ENCODE results near the gene MSL3B.
"Not testable (repeated sequence)": the region's sequence is repeated elsewhere in the genome, so short reads cannot be mapped to it uniquely, and the experiment has no call there.

Gene MSL3B

DNA sequence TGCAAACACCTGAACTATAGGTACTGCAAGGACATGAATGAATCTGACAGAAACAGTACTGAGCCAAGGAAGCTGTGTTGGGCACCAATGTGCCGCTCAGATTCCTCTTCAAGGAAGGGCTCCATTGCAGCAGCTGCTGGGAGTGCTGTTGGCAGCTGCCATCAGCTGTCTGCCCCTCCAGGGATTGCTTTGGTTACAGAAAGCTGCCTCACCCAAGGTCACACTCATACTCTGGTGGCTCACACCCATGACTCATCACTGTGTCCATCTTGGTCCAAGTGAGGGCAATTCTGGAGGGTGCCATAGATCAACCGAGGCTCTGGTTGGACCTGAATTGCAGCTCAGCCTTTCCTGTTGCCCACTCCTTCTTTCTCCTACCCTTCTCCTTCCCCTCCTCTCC lies 24.6 kb upstream of the MSL3B start:
- no peak for FAIRE-seq
- TF ChIP-seq POLR2AphosphoS5 (IDR thresholded peaks at IDR 0.05; ENCODE audit: low read depth, low read length), result no peak
- no peak for TF ChIP-seq SPI1 (IDR thresholded peaks at IDR 0.05; ENCODE audit: low read depth, low read length)
- no peak for TF ChIP-seq TAF1 (IDR thresholded peaks at IDR 0.05; ENCODE audit: low read depth, low read length)
- no peak for DNase-seq (ENCODE audit: insufficient read length, low spot score)

DNA sequence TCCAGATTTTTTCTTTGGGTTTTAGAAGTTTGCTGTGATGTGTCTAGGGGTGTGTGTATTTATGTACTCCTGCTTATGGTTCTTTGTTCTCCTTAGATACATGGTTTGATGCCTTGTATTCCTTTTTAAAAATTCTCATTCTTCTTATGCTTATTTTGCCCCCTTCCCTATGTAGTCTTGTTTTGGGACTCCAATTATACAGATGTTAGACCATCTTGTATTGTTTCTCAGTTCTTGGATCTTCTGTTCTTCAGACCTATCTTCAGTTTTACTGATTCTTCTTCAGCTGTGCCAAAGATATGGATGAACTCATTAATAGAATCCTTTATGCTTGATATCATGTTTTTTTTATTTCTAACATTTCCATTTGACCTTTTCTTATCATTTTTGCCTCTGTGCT lies 14.2 kb upstream of the MSL3B start:
- DNase-seq (ENCODE audit: insufficient read length, low spot score), result no peak
- FAIRE-seq, result no peak
- TF ChIP-seq POLR2AphosphoS5 (IDR thresholded peaks at IDR 0.05; ENCODE audit: low read depth, low read length), result no peak
- no peak for TF ChIP-seq SPI1 (IDR thresholded peaks at IDR 0.05; ENCODE audit: low read depth, low read length)
- TF ChIP-seq POLR2A (IDR thresholded peaks at IDR 0.05; ENCODE audit: low read depth, low read length), result no peak
- TF ChIP-seq TAF1 (IDR thresholded peaks at IDR 0.05; ENCODE audit: low read depth, low read length), result no peak
- TF ChIP-seq POU2F2 (IDR thresholded peaks at IDR 0.05; ENCODE audit: low read depth, low read length), result no peak
- no peak for TF ChIP-seq PAX5 (IDR thresholded peaks at IDR 0.05; ENCODE audit: insufficient read depth, low read length, severe bottlenecking)

DNA sequence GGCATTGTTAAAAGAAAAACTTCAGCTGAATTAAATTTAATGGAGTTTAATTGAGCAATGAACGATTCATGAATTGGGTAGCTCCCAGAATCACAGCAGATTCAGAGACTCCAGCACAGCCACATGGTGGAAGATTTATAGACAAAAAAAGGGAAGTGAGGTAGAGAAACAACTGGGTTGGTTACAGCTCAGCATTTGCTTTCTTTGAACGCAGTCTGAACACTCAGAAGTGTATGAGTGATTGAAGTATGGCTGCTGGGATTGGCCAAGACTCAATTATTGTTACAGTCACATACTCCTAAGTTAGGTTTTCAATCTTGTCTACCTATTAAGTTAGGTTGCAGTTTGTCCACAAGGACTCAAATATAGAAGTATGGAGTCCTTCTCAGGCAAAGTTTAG lies 3.9 kb upstream of the MSL3B start:
- DNase-seq (ENCODE audit: insufficient read length, low spot score), result not testable (repeated sequence)
- FAIRE-seq, result peak; percentile 60
- TF ChIP-seq SPI1 (IDR thresholded peaks at IDR 0.05; ENCODE audit: low read depth, low read length), result peak; percentile 88

DNA sequence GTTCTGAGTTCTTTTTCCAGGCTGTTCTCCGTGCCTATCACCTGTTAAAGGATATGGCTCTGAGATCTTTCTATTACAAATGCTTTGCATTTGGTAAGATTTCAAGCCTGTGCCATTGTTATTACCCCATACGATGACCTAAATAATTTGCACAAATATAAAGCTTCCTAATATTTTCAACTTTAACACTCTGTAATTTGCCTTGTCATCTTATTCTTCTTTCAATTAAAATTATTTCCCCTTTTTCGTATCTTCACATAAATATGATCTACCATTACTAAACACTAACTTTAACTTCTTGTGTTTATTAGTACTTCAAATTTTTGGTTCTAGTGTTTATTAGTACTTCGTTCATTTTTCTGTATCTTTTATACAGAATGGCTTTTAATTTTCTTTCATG lies 3.2 kb upstream of the MSL3B start:
- no peak for TF ChIP-seq POLR2A (IDR thresholded peaks at IDR 0.05; ENCODE audit: low read depth, low read length)
- no peak for TF ChIP-seq PAX5 (IDR thresholded peaks at IDR 0.05; ENCODE audit: insufficient read depth, low read length, severe bottlenecking)
- no peak for TF ChIP-seq POU2F2 (IDR thresholded peaks at IDR 0.05; ENCODE audit: low read depth, low read length)
- TF ChIP-seq POLR2AphosphoS5 (IDR thresholded peaks at IDR 0.05; ENCODE audit: low read depth, low read length), result no peak
- TF ChIP-seq SPI1 (IDR thresholded peaks at IDR 0.05; ENCODE audit: low read depth, low read length), result no peak
- TF ChIP-seq TAF1 (IDR thresholded peaks at IDR 0.05; ENCODE audit: low read depth, low read length), result no peak
- FAIRE-seq, result no peak
- no peak for DNase-seq (ENCODE audit: insufficient read length, low spot score)

DNA sequence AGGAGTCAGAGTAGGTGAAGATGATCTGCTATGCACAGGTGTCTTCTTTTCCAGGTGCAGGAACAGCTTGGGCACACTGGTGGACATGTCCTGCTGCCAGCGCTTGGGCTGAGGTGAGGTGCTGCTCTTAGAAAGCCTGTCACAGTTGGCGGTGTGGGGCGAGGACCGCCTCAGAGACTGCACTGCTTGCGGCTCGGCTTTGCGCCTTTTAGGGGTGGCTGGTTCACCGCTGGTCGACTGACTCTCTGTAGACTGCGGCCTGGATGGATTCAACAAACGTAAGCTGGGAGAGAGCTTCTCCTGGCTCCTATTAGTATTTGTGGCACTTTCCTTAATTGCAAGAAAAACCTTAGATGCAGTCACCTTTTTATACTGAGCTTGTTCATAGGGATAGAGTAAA lies 1.7 kb downstream of the MSL3B start:
- no peak for TF ChIP-seq TAF1 (IDR thresholded peaks at IDR 0.05; ENCODE audit: low read depth, low read length)
- TF ChIP-seq PAX5 (IDR thresholded peaks at IDR 0.05; ENCODE audit: insufficient read depth, low read length, severe bottlenecking), result no peak
- TF ChIP-seq POU2F2 (IDR thresholded peaks at IDR 0.05; ENCODE audit: low read depth, low read length), result no peak
- TF ChIP-seq POLR2A (IDR thresholded peaks at IDR 0.05; ENCODE audit: low read depth, low read length), result no peak
- no peak for TF ChIP-seq POLR2AphosphoS5 (IDR thresholded peaks at IDR 0.05; ENCODE audit: low read depth, low read length)
- no peak for TF ChIP-seq SPI1 (IDR thresholded peaks at IDR 0.05; ENCODE audit: low read depth, low read length)
- DNase-seq (ENCODE audit: insufficient read length, low spot score), result no peak
- no peak for FAIRE-seq

DNA sequence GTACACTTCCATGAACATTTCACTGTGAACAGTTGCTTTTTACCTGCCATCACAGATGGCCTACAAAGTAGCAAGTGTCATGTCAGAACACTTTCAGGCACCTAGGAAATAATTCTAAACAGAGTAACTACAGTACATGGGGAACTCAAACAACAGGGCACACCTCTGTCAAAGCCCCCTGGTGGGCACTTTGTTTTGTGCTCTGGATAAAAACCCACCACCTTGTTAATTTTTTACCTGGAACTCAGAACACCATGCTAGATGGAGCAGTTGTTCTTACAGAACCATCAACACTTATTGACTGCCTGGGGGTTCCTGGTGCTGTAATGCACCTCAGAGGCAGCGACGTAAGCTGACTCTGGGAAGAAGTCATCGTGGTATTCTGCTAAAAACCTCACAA lies 2.3 kb downstream of the MSL3B start:
- DNase-seq (ENCODE audit: insufficient read length, low spot score) (no peak), FAIRE-seq (peak; percentile 81)
- TF ChIP-seq SPI1 (IDR thresholded peaks at IDR 0.05; ENCODE audit: low read depth, low read length) (no peak), TAF1 (IDR thresholded peaks at IDR 0.05; ENCODE audit: low read depth, low read length) (no peak), POLR2AphosphoS5 (IDR thresholded peaks at IDR 0.05; ENCODE audit: low read depth, low read length) (no peak), PAX5 (IDR thresholded peaks at IDR 0.05; ENCODE audit: insufficient read depth, low read length, severe bottlenecking) (no peak), POU2F2 (IDR thresholded peaks at IDR 0.05; ENCODE audit: low read depth, low read length) (no peak), POLR2A (IDR thresholded peaks at IDR 0.05; ENCODE audit: low read depth, low read length) (no peak)

DNA sequence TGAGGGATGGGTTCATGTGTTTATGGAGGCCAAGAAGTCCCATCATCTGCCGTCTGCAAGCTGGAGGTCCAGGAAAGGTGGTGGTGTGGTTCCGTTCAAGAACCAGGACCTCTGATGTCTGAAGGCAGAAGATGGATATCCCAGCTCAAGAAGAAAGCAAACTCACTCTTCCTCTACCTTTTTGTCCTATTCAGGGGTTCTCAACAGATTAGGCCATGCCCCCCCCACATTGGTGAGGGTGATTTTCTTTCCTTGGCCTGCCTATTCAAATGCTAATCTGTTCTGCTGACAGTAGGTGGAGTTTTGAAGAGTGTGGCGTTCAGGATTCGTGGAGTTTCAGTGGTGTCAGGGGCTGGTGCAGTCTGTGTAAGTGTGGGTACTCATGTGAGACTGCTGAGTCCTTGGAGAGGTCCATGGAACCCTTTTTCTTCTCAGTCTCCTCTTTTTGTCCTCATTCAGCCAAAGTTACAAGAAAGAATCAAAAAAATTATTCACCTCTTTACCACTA lies 5.9 kb downstream of the MSL3B start:
- no peak for DNase-seq (ENCODE audit: insufficient read length, low spot score)
- no peak for FAIRE-seq

DNA sequence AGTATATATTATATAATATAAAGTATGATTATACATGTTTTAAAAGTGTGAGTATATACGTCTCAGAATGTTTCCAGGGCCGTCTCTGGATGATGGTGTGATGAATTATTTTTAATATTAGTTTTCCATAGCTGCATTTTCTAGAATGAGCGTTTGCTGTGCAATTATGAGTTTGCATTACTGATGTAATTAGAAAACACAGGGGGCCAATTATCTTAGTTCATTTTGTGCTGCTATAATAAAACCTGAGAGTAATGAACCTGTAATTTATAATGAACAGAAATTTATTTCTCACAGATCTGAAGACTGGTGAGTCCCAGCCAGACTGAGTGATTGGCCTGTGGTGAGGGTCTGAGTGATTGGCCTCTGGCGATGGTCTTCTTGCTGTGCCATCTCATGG lies 9.9 kb downstream of the MSL3B start:
- no peak for FAIRE-seq
- TF ChIP-seq POLR2A (IDR thresholded peaks at IDR 0.05; ENCODE audit: low read depth, low read length), result no peak
- no peak for TF ChIP-seq TAF1 (IDR thresholded peaks at IDR 0.05; ENCODE audit: low read depth, low read length)
- no peak for TF ChIP-seq POU2F2 (IDR thresholded peaks at IDR 0.05; ENCODE audit: low read depth, low read length)
- DNase-seq (ENCODE audit: insufficient read length, low spot score), result no peak

More for the DNA sequence above, 5.9 kb downstream of the MSL3B start:
- TF ChIP-seq POLR2A (IDR thresholded peaks at IDR 0.05; ENCODE audit: low read depth, low read length) (no peak), PAX5 (IDR thresholded peaks at IDR 0.05; ENCODE audit: insufficient read depth, low read length, severe bottlenecking) (no peak), SPI1 (IDR thresholded peaks at IDR 0.05; ENCODE audit: low read depth, low read length) (no peak), POLR2AphosphoS5 (IDR thresholded peaks at IDR 0.05; ENCODE audit: low read depth, low read length) (no peak), POU2F2 (IDR thresholded peaks at IDR 0.05; ENCODE audit: low read depth, low read length) (no peak), TAF1 (IDR thresholded peaks at IDR 0.05; ENCODE audit: low read depth, low read length) (no peak)

DNA sequence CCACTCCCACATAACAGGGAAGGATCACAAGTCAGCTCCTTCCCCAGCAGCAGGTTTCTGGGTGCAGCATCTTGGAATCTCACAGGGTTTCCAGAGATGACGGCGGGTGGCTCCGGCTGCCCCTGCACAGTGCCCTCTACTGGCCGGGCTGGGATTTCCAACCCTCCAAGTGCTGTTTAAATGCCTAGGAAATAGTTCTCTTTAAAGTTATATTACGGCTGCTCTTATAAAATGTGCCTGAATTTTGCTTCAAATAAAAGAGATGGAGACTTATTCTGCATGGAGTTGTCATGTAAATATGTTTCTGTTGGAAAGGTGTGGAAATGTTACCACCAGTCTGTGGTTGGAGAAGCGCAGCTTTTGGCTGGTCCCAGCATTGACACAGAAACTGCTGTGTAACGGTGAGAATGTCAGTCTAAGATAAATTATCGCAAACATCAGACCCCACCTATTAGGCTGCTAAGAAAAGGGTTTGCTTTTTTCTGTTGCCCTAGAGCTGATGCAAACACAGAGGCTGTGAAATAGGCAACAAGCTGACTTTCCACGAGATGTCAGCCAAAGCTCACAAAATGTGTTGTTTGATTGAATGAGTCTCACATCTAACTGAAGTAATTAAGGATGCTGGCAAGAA lies 10.6 kb downstream of the MSL3B start:
- TF ChIP-seq POLR2AphosphoS5 (IDR thresholded peaks at IDR 0.05; ENCODE audit: low read depth, low read length) (no peak), TAF1 (IDR thresholded peaks at IDR 0.05; ENCODE audit: low read depth, low read length) (no peak), PAX5 (IDR thresholded peaks at IDR 0.05; ENCODE audit: insufficient read depth, low read length, severe bottlenecking) (no peak), POLR2A (IDR thresholded peaks at IDR 0.05; ENCODE audit: low read depth, low read length) (no peak), SPI1 (IDR thresholded peaks at IDR 0.05; ENCODE audit: low read depth, low read length) (no peak), POU2F2 (IDR thresholded peaks at IDR 0.05; ENCODE audit: low read depth, low read length) (no peak)
- DNase-seq (ENCODE audit: insufficient read length, low spot score), result no peak
- no peak for FAIRE-seq

DNA sequence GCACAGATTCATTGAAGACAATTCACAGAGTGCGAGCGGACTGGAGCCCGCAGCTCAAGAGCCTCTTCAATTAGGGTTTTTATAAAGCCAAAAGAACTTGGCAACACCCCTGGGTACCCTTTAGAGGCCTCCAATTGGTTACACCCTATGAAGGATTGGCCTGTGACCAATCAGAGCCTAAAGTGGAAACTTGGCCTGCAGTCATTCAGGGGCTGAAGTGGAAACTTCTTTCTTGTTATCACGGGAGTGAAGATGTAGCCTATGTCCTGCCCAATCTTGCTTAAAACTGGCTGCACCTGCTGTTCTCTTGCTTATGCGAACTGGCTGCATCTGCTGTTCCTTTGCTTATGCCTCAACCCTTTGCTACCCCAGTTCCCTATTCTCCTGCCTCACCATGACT lies 12.0 kb downstream of the MSL3B start:
- TF ChIP-seq TAF1 (IDR thresholded peaks at IDR 0.05; ENCODE audit: low read depth, low read length), result no peak
- TF ChIP-seq PAX5 (IDR thresholded peaks at IDR 0.05; ENCODE audit: insufficient read depth, low read length, severe bottlenecking), result no peak
- no peak for TF ChIP-seq SPI1 (IDR thresholded peaks at IDR 0.05; ENCODE audit: low read depth, low read length)
- no peak for TF ChIP-seq POLR2AphosphoS5 (IDR thresholded peaks at IDR 0.05; ENCODE audit: low read depth, low read length)
- DNase-seq (ENCODE audit: insufficient read length, low spot score) (no peak), FAIRE-seq (no peak)

Data from GM12891 (cell line).